GM04503 (cell line): ENCODE results near the gene SCYGR6.

Experiments used
- DNase-seq: peaks from one replicate; pipeline ENCODE4 v3.0.0-alpha.2; 2012; ENCODE audit warnings: low read depth

SCYGR6 gene

DNA sequence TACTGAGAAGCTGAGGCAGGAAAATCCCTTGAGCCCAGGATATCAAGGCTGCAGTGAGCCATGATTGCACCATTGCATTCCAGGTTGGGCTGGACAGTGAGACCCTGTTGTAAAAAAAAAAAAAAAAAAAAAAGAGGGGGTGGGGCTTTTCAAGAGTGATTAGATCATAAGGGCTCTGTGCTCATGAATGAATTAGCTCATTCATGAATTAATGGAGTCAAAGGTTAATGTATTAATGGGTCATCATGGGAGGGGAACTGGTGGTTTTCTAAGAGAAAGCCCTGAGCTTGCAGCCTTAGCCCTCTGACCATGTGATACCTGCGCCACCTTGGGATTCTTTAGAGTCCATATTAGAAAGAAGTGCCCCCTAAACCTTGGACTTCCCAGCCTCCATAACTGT lies 11.3 kb downstream of the SCYGR6 start:
- no peak for DNase-seq

DNA sequence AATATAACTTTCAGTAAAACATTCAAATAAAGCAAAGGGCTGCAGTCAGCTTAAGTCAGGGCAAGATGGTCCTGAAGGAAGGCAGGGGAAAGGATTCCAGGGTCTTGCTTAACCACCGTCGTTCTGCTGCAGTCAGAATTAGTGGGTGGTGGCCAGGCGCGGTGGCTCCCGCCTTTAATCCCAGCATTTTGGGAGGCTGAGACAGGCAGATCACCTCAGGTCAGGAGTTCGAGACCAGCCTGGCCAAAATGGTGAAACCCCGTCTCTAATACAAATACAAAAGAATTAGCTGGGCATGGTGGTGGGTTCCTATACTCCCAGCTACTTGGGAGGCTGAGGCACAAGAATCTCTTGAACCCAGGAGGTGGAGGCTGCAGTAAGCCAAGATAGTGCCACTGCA lies 13.6 kb downstream of the SCYGR6 start:
- no peak for DNase-seq

DNA sequence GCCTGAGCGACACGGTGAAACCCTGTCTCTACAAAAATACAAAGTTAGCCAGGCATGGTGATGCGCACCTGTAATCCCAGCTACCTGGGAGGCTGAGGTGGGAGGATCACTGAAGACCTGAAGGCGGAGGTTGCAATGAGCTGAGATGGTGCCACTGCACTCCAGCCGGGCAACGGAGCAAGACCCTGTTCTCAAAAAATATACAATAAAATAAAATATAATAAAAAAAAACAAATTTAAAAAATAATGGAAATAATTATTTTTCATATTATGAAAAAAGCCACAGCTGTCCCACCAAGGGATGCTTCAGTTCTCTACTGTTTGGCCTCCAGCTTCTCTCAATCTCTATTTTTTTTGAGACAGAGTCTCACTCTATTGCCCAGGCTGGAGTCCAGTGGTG lies 17.2 kb downstream of the SCYGR6 start:
- DNase-seq, result no peak

DNA sequence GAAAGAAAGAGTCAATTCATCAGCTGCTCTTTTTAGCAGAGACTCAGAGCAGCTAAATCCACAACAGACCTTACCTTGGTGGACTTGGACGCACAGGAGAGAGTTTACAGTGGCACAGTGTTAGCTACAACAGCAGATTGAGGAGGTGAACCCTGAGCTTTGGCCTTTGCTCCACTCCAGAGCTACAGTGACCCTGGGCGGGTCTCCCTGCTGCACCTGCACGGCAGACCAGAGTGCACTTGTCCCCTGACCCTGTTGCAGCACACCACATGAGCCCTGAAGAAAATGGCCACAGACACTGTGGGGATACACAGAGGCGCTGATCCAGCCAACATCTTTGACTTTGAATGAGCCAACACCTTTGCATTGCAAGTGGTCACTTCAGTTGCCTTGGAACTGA lies 17.7 kb downstream of the SCYGR6 start:
- no peak for DNase-seq

DNA sequence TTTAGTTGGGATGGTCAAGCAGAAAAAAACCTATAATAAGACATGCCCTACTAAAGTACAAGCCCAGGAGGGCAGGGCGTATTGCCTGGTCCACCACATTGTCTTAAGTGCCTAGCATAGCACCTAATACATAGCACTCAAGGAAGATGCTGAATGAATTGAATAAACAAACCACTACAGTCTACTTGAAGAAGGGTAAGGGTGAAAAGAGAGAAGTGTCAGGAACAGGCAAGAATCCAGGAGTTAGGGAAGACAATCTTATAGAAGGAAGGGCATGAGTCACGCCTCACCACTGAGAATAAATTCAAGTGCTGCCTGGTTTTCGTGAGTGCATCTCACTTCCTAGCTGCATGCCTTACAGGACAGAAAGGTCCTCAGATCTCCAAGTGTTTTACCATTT lies 20.6 kb downstream of the SCYGR6 start:
- no peak for DNase-seq

DNA sequence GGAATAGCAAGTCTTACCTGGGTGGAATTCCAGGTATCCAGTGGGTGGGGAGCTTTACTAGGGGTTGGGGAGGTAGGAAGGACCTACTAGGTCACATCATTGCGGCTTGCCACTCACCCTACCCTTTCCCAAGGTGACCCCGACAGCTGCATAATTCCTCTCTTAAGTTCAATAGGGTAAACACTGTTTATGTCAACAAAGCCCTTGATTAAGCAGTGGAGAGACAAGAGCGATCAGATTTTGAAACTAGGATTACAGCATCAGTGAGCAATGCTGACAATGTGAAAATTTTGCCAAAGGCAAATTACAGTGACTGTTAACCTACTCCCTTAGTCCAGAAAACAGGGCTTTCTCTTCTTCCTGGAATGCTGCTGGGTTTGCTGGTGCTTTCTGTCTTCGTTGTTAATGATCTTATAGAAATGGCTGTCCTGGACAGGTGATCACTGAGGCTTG lies 21.3 kb downstream of the SCYGR6 start:
- no peak for DNase-seq

DNA sequence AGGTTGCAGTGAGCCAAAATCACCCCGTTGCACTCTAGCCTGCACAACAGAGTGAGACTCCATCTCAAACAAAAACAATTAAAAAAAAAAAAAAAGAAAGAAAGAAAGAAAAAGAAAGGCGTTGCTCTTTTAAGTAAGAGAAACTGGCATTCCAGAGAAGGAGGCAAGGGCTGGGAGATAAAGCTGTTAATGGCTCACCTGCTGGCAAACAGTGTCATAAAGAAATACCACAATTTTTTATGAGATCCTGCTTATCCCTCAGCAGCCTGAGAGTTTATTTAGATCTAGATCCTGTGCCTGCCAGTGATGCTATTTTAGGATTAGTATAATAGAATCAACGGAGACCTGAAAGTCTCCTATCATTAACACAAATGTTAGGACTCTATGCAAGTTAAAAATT lies 23.0 kb downstream of the SCYGR6 start:
- DNase-seq, result no peak

DNA sequence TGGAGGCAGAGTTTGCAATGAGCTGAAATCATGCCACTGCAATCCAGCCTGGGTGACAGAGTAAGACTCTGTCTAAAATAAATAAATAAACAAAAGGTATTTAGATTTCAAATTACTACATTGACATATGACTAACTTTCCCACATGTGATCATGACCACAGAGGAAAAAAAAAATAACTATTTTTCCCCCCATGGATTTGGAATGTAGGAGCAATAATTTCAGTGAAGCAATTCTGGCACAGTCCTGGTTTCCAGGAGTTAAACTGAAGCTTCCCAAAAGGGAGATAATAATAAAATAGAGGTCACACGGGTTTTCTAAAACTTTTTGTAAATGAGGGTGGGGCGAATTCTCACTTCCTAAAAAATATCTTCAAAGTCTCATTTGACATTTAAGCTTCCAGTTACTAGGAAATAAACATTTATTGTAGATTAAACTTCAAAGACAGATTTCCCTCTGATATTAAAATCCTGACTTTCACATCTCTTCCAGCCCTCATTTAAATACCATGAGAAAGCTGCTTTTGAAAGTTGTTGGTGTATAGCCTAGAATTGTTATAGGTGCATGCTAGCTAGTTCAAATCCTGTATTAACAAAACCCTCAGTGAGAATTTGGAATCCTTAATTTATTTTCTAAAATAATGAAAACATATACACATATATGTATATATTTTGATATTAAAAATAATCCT lies 27.4 kb downstream of the SCYGR6 start:
- no peak for DNase-seq

DNA sequence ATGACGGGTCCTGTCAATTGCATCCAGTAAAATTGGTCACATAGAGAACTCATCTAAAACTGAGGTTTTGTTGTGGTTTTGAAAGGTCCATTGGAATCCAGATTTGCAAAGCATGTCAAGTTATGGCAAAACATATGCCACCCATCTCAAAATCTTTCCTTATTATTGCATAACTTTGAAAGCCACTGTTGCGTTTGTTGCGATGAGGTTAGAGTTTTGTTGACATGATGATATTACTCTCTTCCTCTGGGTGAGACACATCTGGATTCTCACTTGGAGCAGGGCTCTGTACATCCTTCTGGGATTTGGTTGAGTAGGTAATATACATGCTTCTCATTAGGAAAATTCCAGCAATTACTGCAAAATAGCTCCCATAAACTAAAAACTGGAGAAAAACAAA lies 37.4 kb downstream of the SCYGR6 start:
- no peak for DNase-seq

DNA sequence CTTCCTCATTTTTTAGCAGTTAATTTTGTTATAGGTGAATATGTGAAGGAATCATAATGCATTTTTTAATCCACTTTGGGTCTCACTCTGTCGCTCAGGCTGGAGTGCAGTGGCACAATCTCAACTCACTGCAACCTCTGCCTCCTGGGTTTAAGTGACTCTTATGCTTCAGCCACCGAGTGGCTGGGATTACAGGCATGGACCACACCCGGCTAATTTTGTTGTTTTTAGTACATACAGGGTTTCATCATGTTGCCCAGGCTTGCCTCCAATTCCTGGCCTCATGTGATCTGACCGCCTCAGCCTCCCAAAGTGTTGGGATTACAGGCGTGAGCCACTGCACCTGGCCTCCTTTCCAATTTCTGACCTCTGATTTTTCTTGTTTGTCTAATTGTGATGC lies 40.3 kb downstream of the SCYGR6 start:
- DNase-seq, result no peak

DNA sequence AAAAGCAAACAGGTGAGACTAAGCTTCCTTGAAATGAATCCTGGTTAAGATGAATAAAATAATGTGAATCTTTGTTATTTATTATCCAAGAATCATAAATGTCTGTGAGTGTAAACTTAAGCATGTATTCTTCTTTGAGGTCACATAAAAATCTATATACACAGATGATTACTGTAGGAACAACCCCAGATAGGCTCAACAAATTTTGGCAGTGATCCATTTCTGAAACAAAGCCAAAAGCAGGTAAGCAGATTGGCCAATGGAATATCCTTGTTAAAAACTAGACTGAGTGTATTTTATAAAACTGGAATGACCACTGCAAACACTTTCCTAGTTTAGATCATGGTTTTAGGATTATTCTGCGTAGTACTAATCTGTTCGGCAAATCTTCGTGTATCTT lies 46.6 kb downstream of the SCYGR6 start:
- DNase-seq, result no peak

DNA sequence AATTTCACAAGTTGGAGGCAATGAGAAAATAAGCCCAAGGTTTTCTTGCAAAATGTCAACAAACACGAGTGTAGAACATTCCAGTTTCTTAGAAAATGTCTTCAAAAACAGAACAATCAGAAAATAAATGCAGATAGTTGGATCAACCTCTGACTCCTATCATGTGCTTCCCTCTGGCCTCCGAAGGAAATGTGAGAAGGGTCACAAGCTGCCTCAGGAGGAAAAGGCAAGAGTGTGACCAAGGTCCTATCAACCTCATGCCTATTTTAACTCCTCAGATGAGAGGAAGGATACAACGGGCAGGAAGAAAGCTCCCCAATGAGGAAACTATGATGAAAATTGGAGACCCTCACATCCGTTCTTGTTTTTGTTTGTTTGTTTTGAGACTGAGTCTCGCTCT lies 50.1 kb downstream of the SCYGR6 start:
- DNase-seq, result no peak
